Pulmonary artery endothelial cell (primary cell): ENCODE measurements around the gene GLT6D1. TPM values are rescaled to one million over a fixed set of nuclear protein-coding genes. Genes with fewer than 3 reads are reported as not detected.
"Not testable (repeated sequence)": the region's sequence is repeated elsewhere in the genome, so short reads cannot be mapped to it uniquely, and the experiment has no call there.

ENCODE experiments used
- DNase-seq: peaks from one replicate; pipeline ENCODE4 v3.0.0-alpha.2; 2011; ENCODE audit warnings: low read depth, low spot score
- total RNA-seq: library from RNA; depleted of rRNA; stranded (reverse); fragments of >200 nt; gene quantifications from 2 replicates; pipeline ENCODE4 v1.2.3, GENCODE V29; 2014

The GLT6D1 gene
- total RNA-seq, 1 donor from 2014 or later: not detected

GRCh38 chr9:135665795-135666189, 26.5 kb upstream of the GLT6D1 start:
- no peak for DNase-seq

GRCh38 chr9:135664801-135665794, 25.8 kb upstream of the GLT6D1 start:
- no peak for DNase-seq

- no peak for DNase-seq
These were observed 24.9 kb upstream of the GLT6D1 start for GRCh38 chr9:135664266-135664665.

GRCh38 chr9:135663857-135664256, 24.5 kb upstream of the GLT6D1 start:
- DNase-seq: no peak

GRCh38 chr9:135663451-135663770, 24.1 kb upstream of the GLT6D1 start:
- DNase-seq: no peak

GRCh38 chr9:135662758-135663450, 23.6 kb upstream of the GLT6D1 start, which contains the start of gene LCN9:
Gene LCN9, plus strand, starts transcription at chr9:135663309. Its CDS starts 13 bp downstream, at chr9:135663322.
- DNase-seq: no peak

- no peak for DNase-seq
These were observed 22.6 kb upstream of the GLT6D1 start for GRCh38 chr9:135661816-135662560.

GRCh38 chr9:135660407-135660806, 21.1 kb upstream of the GLT6D1 start:
- DNase-seq: no peak

- DNase-seq: no peak
These were observed 19.9 kb upstream of the GLT6D1 start for GRCh38 chr9:135659252-135659651.

GRCh38 chr9:135657416-135657815, 18.1 kb upstream of the GLT6D1 start:
- DNase-seq: no peak

GRCh38 chr9:135655317-135655716, 16.0 kb upstream of the GLT6D1 start:
- no peak for DNase-seq

GRCh38 chr9:135650408-135650807, 11.1 kb upstream of the GLT6D1 start:
- DNase-seq: no peak

- no peak for DNase-seq
These were observed 10.2 kb upstream of the GLT6D1 start for GRCh38 chr9:135649508-135649907.

- DNase-seq: no peak
These were observed 9.4 kb upstream of the GLT6D1 start for GRCh38 chr9:135648494-135649410.

GRCh38 chr9:135647884-135648283, 8.5 kb upstream of the GLT6D1 start:
- DNase-seq: no peak

- no peak for DNase-seq
These were observed 5.4 kb upstream of the GLT6D1 start for GRCh38 chr9:135644631-135645218.

GRCh38 chr9:135641745-135642144, 2.4 kb upstream of the GLT6D1 start:
- DNase-seq: peak; percentile 44

- no peak for DNase-seq
These were observed 1.7 kb upstream of the GLT6D1 start for GRCh38 chr9:135641047-135641446.

- DNase-seq: not testable (repeated sequence)
These were observed 2.3 kb downstream of the GLT6D1 start for GRCh38 chr9:135636930-135637530.

- no peak for DNase-seq
These were observed 6.5 kb downstream of the GLT6D1 start for GRCh38 chr9:135632841-135633240.
